Measurements from ENCODE around the gene DENND6A.
"Not testable (repeated sequence)": the region's sequence is repeated elsewhere in the genome, so short reads cannot be mapped to it uniquely, and the experiment has no call there.

Gene DENND6A, protein sequence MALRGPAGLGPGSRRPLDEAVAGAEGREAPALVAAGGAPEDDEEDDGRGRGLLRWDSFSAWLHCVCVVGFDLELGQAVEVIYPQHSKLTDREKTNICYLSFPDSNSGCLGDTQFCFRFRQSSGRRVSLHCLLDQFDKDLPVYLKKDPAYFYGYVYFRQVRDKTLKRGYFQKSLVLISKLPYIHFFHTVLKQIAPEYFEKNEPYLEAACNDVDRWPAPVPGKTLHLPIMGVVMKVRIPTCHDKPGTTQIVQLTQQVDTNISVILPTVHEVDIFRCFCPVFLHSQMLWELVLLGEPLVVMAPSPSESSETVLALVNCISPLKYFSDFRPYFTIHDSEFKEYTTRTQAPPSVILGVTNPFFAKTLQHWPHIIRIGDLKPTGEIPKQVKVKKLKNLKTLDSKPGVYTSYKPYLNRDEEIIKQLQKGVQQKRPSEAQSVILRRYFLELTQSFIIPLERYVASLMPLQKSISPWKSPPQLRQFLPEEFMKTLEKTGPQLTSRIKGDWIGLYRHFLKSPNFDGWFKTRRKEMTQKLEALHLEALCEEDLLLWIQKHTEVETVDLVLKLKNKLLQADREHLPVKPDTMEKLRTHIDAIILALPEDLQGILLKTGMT

DNA sequence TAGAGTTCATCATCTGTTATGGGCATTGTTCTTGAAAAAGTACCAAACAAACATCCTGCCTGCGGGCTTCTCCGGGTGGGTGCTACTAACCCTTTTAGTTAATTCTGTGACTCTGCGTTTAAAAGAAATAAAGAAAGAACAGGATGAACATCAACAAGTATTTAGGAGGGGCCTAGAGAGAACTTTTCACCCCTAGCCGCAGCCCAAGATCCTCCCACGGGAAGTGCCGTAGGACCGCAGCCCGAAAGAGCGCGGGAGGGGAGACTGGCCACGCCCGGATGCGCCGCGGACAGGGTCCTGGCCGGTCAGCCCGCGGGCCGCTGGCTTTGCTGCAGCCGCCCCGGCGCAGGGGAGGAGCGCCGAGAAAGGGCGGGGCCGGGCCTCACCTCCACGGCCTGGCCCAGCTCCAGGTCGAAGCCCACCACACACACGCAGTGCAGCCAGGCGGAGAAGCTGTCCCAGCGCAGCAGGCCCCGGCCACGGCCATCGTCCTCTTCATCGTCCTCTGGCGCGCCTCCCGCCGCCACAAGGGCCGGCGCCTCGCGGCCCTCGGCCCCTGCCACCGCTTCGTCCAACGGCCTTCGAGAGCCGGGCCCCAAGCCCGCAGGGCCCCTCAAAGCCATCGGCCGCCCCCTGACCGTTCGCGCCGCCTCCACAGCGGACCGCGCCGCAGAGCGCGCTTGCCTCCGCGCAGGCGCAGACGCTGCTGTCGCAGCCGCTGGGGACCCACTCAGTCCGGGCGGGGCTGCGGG, at the start of gene DENND6A:
Gene DENND6A (minus strand): TSS at position 682 of the 752 bp plus-strand sequence. CDS start 59 bp downstream, at position 623.
- DNase-seq = peak; percentile 83

- DNase-seq = no peak
Observed at GRCh38 chr3:57740027-57740426, 47.1 kb upstream of the DENND6A start.

GRCh38 chr3:57738391-57738790, 45.5 kb upstream of the DENND6A start:
- no peak for DNase-seq

DNA sequence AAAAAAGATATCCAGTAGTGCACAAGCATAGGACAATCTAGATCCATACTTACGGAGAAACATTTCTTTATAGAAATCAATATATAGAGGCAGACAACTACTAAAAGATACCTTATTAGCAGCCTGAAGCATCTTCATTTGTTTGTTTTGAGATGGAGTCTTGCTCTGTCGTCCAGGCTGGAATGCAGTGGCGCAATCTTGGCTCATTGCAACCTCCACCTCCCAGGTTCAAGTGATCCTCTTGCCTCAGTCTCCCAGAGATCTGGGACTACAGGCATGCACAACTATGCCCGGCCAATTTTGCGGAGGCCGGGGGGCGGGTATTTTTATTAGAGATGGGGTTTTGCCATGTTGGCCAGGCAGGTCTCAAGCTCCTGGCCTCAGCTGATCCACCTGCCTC, 45.0 kb upstream of the DENND6A start:
- DNase-seq = no peak

DNA sequence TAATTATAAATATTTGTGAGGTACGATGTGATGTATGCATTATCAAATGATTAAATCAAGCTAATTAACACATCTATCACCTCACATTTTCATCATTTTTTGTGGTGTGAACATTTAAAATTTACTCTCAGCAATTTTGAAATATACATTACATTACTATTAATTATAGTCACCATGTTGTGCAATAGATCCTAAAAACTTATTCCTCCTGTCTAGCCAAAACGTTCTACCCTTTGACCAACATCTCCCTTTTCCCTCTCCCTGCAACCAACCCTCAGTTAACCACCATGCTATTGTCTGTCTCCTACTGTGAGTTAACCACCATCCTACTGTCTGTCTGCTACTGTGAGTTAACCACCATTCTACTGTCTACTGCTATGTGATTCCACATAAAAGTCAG, 42.5 kb upstream of the DENND6A start:
- DNase-seq = no peak

- DNase-seq = no peak
Observed at GRCh38 chr3:57733790-57734189, 40.9 kb upstream of the DENND6A start.

DNA sequence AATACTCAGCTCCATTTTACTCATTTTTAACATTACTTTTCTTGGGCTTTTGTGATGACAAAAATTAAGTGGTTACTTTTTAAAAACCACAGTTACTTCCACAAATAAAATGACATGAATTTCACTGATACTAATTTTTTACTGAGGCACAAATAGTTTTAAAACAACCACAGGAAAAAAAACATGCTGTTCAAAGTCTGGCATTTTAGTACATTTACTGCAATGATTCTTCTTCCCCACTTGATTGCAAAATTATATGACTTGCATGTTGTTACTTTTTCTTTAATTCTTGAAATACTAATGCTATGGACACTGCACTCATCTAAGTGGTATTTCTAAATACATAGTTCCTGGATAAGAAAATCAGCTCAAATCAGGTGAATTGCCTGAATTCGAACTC, 38.4 kb upstream of the DENND6A start:
- DNase-seq = no peak

- no peak for DNase-seq
Observed at GRCh38 chr3:57730682-57731081, 37.8 kb upstream of the DENND6A start.

DNA sequence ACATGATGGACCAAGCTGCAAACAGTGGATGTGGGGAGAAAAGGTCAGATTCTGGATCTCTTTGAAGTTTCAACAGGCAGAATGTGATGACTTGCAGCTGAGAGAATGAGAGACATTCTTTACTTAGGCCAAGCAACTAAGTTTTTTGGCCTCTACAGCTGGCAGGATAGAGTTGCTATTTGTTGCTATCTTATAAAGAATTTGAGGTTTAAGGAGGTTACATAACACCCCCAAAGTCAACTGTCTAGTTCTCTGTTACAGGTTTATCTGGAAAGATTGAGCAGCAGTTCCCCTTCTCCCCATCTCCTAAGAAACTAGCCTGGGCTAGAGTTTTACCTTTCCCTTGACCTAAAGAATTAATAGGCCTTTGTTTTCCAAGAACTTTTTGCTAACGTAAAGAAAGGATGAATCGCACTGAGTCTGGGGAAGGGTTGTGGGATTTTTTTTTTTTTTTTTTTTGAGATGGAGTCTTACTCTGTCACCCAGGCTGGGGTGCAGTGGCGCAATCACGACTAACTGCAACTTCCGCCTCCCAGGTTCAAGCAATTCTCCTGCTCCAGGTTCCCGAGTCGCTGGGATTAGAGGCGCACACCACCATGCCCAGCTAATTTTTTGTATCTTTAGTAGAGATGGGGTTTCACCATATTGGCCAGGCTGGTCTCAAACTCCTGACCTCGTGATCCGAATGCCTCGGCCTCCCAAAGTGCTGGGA, 36.6 kb upstream of the DENND6A start:
- DNase-seq = no peak

GRCh38 chr3:57727106-57727505, 34.2 kb upstream of the DENND6A start:
- DNase-seq = no peak

- DNase-seq = no peak
Observed at GRCh38 chr3:57726397-57726796, 33.5 kb upstream of the DENND6A start.

- no peak for DNase-seq
Observed at GRCh38 chr3:57718118-57718517, 25.2 kb upstream of the DENND6A start.

GRCh38 chr3:57717205-57717868, 24.5 kb upstream of the DENND6A start:
- no peak for DNase-seq

- no peak for DNase-seq
Observed at GRCh38 chr3:57715686-57716085, 22.8 kb upstream of the DENND6A start.

DNA sequence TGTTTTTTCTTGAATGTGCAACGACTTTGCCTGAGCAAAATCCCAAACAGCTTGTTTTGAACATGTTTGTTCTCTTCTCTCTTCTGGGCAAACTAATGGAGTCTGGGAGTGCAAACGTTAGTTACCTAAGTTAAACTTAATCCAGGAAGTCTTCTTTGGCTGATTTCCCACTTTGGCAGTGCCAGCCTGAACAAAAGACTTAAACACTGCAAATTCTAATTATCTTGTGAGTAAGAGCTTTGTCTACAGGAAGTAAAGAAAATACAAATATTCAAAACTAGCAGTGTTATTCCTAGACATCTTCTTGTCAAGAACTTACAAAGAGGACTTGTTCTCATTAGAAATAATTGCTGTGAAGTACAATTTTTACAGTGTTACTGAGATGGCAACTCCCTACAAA, 16.7 kb upstream of the DENND6A start:
- DNase-seq = peak; percentile 2

- no peak for DNase-seq
Observed at GRCh38 chr3:57709031-57709430, 16.2 kb upstream of the DENND6A start.

DNA sequence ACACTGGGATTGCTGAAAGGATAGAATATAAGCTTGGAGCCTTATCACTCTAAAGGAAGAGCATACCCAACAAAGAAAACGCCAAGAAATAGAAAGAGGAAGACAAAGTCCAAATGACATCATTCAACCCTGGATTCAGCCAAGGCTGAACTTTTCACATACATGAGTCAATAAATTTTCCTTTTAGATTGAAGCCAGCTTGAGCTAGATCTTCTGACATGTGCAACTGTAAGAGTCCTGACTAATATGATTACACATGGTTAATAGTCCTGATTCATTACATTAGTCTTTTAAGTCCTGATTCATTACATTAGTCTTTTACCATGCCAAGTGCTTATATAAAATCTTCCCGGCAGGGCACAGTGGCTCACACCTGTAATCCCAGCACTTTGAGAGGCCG, 13.6 kb upstream of the DENND6A start:
- no peak for DNase-seq

DNA sequence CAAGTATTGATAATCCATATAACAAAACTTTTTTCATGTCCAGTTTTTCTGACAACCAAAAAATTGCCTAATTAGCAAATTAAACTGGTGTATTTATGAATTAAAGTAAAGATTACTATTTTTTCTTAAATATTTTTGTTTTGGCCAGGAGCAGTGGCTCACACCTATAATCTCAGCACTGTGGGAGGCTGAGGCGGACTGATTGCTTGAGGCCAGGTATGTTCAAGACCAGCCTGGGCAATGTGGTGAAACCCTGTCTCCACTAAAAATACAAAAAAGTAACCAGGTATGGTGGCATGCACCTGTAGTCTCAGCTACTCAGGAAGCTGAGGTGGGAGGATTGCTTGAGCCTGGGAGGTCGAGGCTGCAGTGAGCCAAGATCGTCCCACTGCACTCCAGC, 12.5 kb upstream of the DENND6A start:
- DNase-seq = not testable (repeated sequence)

- no peak for DNase-seq
Observed at GRCh38 chr3:57701781-57702180, 8.9 kb upstream of the DENND6A start.

- DNase-seq = no peak
Observed at GRCh38 chr3:57700737-57701136, 7.9 kb upstream of the DENND6A start.

- no peak for DNase-seq
Observed at GRCh38 chr3:57699591-57699990, 6.7 kb upstream of the DENND6A start.

DNA sequence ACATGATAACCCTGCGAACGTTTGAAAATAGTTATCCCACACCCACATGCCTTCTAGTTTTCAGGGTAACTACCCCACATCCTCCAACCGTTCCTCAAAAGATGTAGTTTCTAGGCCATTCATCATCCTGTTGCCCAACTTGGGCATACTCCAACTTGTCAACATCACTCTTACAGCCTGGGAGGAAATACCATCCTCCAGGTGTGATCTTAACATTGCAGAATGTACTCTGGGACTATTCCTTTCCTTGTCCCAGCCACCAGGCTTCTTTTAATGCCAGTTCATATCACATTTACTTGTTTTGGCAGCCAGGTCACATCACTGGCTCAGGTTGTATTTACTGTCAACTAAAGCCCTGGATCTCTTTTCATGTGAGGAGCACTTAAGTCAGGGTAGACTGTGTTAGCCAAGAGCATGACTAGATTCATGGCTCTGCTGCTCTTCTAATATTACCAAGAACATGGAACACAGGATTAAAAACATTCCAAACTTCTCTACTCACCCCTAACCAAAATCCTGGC, 4.0 kb upstream of the DENND6A start:
- no peak for DNase-seq
